Activated T-helper 1 cell treated with anti-CD3 and anti-CD28 coated beads, Interleukin-12 subunit alpha, Interleukin-12 subunit beta, Interleukin-2, Interleukin-4 antibody, amounts not matched to agents 30 ng/mL and 10 ng/mL and 1 ng/mL, durations not matched to agents 14 hours and 24 hours and 36 hours (primary cell): ENCODE results near the gene RAB25. TPM values are rescaled to one million over a fixed set of nuclear protein-coding genes. Genes with fewer than 3 reads are reported as not detected.
"Not testable (repeated sequence)": the region's sequence is repeated elsewhere in the genome, so short reads cannot be mapped to it uniquely, and the experiment has no call there.

Experiments used
- DNase-seq: peaks from one replicate; pipeline ENCODE4 v3.0.0; 2021; ENCODE audit warnings: low spot score
- H3K27ac Mint-ChIP-seq: one replicate; pipeline ENCODE4 v1.8.0; 2021; ENCODE audit warnings: mild to moderate bottlenecking, mixed read lengths
- H3K27me3 Mint-ChIP-seq: one replicate; pipeline ENCODE4 v1.8.0; 2022; ENCODE audit warnings: mild to moderate bottlenecking, moderate library complexity, mixed read lengths; ENCODE audit not compliant: insufficient read depth
- H3K36me3 Mint-ChIP-seq: one replicate; pipeline ENCODE4 v1.8.0; 2021; ENCODE audit warnings: low read depth, mixed read lengths
- H3K4me1 Mint-ChIP-seq: one replicate; pipeline ENCODE4 v1.8.0; 2021; ENCODE audit warnings: low read depth, mixed read lengths
- H3K4me3 Mint-ChIP-seq: one replicate; pipeline ENCODE4 v1.8.0; 2021; ENCODE audit warnings: mild to moderate bottlenecking, moderate library complexity, mixed read lengths
- H3K9me3 Mint-ChIP-seq: one replicate; pipeline ENCODE4 v1.8.0; 2021; ENCODE audit warnings: mixed read lengths
- intact Hi-C: fragments of 100-400 bp; cut with micrococcal nuclease; formaldehyde crosslinking; loops from one replicate; pipeline ENCODE4 v1.15.1; 2024
- total RNA-seq: library from RNA; stranded (reverse); gene quantifications from 2 replicates; pipeline ENCODE4 v1.2.3, GENCODE V29; 2022

The RAB25 gene
- total RNA-seq, 1 donor from 2014 or later: 0.18 TPM

DNA sequence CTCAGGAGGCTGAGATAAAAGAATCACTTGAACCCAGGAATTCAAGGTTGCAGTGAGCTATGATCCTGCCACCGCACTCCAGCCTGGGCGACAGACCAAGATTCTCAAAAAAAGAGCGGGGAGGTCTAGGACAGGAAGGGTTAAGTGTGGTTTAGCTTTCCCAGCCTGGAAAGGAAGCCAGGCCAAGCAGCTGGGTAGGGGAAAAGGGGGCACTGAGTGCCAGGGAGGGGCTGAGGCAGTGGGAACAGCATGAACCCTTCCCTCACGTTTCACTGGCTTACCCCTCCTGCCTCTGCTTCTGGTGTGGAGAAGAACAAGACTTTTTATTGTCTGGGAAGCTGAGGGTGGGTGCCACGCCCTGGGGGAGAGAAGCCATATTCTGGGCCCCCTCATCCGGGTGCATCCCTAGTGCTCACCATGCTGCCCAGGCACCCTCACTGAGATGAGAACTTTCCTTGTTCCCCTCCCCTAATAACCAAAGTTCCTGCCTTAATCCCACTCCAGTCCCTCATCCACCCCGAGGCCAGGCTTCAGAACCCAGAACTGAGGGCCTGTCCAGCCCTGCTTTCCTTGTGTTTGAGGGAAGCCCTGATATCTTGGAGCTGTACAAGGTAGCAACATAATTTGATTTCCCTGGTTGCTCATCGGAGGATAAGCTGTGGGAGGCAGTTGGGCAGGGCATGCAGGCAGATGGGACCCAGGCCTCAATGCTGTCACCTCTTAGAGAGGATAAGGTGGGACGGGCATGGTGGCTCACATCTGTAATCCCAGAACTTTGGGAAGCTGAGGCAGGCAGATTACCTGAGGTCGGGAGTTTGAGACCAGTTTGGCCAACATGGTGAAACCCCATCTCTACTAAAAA is 51.5 kb downstream of the RAB25 start:
- DNase-seq: no peak
- Mint-ChIP-seq H3K4me1 (peaks cover 27% of the 10 kb centered on the region), H3K27ac (no peak overlapping the region), H3K4me3 (no peak overlapping the region), H3K36me3 (peaks cover 3% of the 10 kb centered on the region), H3K9me3 (no peaks in the 10 kb centered on the region), H3K27me3 (peaks cover 52% of the 10 kb centered on the region)
- intact Hi-C loops: no loop called here

DNA sequence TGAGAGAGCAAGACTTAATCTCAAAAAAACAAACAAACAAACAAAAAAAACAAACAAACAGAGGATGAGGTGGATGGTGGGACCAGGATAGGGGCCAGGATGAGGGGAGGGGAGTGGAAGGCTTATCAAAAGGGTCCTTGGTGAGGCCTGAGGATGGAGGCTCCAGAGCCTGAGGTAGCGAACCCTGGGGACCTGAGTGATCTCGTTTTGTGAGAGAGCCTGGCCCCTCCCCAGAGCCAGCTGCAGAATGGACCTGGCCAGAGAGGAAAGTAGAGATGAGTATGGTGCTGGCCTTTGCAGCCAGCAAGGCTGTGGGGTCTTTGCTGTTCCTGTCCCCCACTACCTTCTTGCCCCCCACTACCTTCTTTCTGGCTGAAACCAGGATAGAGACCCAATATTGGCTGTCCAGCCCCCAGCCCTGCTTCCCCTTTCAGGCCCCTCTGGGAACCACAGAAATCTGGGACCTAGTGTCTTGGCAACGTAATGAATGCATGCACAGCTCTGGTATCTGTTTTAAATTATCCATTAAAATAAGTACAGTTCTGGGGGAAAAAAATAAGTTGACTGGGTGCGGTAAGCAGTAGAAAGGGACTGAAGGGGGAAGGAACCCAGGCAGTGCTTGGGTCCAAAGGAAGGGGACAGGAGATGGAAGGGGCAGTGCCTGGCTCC is 52.5 kb downstream of the RAB25 start:
- intact Hi-C loops: no loop called here
- peaks cover 25% of the 10 kb centered on the region for H3K4me1 Mint-ChIP-seq
- peak overlapping the region; percentile 76 for H3K27ac Mint-ChIP-seq
- no peak for DNase-seq
- H3K4me3 Mint-ChIP-seq: peak overlapping the region; percentile 91
- H3K36me3 Mint-ChIP-seq: peaks cover 6% of the 10 kb centered on the region
- peaks cover 52% of the 10 kb centered on the region for H3K27me3 Mint-ChIP-seq
- H3K9me3 Mint-ChIP-seq: no peaks in the 10 kb centered on the region

DNA sequence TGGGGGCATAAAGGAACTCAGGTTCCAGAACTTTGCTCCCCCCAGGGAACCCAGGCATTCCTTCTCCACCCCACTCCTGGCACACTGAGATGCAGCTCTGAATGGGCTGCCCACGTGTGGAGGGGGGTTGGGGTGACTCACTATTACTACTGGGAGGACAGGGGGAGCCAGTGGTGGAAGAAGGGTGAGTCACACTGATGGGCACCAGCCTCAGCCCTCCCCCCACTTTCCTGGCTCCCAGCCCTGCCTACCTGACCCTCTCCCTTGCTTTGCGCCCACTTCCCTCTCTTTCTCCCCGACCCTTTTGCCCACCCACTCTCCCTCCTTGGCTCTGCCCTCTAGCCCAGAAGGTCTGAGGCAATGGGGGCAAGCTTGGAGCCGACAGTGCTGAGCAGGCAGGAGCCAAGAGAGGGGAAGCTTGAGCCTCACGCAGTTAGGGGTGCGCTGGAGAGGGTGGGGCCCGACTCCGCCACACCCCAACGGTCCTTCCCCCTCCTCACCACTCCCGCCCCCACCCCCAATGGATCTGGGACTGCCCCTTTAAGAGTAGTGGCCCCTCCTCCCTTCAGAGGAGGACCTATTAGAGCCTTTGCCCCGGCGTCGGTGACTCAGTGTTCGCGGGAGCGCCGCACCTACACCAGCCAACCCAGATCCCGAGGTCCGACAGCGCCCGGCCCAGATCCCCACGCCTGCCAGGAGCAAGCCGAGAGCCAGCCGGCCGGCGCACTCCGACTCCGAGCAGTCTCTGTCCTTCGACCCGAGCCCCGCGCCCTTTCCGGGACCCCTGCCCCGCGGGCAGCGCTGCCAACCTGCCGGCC is 53.4 kb downstream of the RAB25 start, which contains the start of gene LMNA:
LMNA (plus strand) TSS at position 611 of the 818 bp plus-strand sequence. CDS start 208 bp downstream, outside the sequence.
- H3K4me1 Mint-ChIP-seq: peaks cover 25% of the 10 kb centered on the region
- DNase-seq: peak; percentile 57
- peak within 1 kb of the TSS; percentile 76 for H3K27ac Mint-ChIP-seq
- peaks cover 53% of the 10 kb centered on the region for H3K27me3 Mint-ChIP-seq
- intact Hi-C loops: loop anchor here (1.0 to 2.0 kb wide), 5 partner anchors 8 to 60 kb away; partner anchors contain the start of gene LAMTOR2
- H3K9me3 Mint-ChIP-seq: no peaks in the 10 kb centered on the region
- peak within 1 kb of the TSS; percentile 91 for H3K4me3 Mint-ChIP-seq
- peaks cover 8% of the 10 kb centered on the region for H3K36me3 Mint-ChIP-seq

DNA sequence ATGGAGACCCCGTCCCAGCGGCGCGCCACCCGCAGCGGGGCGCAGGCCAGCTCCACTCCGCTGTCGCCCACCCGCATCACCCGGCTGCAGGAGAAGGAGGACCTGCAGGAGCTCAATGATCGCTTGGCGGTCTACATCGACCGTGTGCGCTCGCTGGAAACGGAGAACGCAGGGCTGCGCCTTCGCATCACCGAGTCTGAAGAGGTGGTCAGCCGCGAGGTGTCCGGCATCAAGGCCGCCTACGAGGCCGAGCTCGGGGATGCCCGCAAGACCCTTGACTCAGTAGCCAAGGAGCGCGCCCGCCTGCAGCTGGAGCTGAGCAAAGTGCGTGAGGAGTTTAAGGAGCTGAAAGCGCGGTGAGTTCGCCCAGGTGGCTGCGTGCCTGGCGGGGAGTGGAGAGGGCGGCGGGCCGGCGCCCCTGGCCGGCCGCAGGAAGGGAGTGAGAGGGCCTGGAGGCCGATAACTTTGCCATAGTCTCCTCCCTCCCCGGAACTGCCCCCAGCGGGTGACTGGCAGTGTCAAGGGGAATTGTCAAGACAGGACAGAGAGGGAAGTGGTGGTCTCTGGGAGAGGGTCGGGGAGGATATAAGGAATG is 54.1 kb downstream of the RAB25 start:
- DNase-seq: no peak
- Mint-ChIP-seq H3K9me3 (no peaks in the 10 kb centered on the region), H3K27ac (peak overlapping the region; percentile 73), H3K36me3 (peaks cover 8% of the 10 kb centered on the region), H3K27me3 (peaks cover 54% of the 10 kb centered on the region), H3K4me1 (peaks cover 30% of the 10 kb centered on the region), H3K4me3 (peak overlapping the region; percentile 91)
- intact Hi-C loops: loop anchor here (1.0 to 2.0 kb wide), 5 partner anchors 8 to 60 kb away; partner anchors contain the start of gene LAMTOR2

DNA sequence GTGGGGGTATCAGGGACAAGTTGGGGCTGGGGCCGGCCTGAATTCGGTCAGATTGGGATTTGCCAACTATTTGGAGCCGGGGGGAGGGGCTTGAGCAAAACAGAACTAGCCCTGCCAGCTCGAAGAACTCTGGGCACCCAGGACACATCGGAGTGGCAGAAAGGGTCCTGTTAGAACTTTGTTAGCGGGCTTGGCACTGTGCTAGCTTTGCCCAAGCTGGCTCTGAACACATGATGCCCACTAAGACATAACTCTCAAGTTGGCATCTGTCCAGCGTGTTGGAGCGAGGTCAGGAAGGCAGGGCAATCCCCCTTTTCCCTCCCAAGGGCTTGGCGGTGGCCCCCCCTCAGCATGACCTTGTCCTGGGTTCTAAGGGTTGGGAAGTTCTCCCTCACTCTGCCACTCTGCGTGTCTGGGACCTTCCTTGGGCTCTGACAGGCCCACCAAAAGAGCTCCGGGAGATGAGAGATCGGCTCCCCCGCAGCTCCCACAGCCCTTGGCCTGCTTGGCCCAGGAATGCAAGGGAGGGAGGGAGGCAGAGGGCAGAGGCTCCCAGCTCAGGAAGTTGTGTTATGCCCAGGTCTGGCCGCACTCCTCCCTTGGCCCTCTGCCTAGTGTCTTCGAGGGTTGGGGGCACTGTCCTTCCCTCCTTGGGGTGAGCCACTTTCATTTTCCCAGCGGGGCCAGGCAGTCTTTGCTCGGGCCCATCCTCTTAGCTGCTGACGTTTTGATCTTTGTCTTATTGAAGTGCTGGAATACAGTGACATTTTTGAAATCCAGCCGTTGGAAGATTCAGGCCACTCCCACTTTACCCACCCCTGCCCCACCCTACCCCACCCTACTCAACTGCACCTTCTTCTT is 54.8 kb downstream of the RAB25 start:
- H3K4me1 Mint-ChIP-seq: peaks cover 36% of the 10 kb centered on the region
- peak overlapping the region; percentile 91 for H3K4me3 Mint-ChIP-seq
- H3K9me3 Mint-ChIP-seq: no peaks in the 10 kb centered on the region
- DNase-seq: no peak
- intact Hi-C loops: loop anchor here (2.0 kb wide), 1 partner anchor 61 kb away; the partner anchor contains the start of gene LAMTOR2
- H3K27me3 Mint-ChIP-seq: peaks cover 55% of the 10 kb centered on the region
- peaks cover 8% of the 10 kb centered on the region for H3K36me3 Mint-ChIP-seq
- peak overlapping the region; percentile 73 for H3K27ac Mint-ChIP-seq

DNA sequence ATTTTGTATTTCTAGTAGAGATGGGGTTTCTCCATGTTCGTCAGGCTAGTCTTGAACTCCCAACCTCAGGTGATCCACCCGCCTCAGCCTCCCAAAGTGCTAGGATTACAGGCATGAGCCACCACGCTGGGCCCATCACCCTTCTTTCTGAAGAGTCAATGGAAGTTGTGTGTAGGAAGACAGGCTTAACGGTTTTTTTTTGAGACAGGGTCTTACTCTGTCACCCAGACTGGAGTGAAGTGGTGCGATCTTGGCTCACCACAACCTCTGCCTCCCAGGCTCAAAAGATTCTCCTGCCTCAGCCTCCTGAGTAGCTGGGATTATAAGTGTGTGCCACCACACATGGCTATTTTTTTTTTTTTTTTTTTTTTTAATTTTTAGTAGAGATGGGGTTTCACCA is 55.8 kb downstream of the RAB25 start:
- H3K36me3 Mint-ChIP-seq, H3K27ac Mint-ChIP-seq, H3K9me3 Mint-ChIP-seq, DNase-seq, intact Hi-C loops: not testable (repeated sequence)
- Mint-ChIP-seq H3K4me3 (peak overlapping the region; percentile 91), H3K27me3 (peaks cover 49% of the 10 kb centered on the region), H3K4me1 (peaks cover 36% of the 10 kb centered on the region)

DNA sequence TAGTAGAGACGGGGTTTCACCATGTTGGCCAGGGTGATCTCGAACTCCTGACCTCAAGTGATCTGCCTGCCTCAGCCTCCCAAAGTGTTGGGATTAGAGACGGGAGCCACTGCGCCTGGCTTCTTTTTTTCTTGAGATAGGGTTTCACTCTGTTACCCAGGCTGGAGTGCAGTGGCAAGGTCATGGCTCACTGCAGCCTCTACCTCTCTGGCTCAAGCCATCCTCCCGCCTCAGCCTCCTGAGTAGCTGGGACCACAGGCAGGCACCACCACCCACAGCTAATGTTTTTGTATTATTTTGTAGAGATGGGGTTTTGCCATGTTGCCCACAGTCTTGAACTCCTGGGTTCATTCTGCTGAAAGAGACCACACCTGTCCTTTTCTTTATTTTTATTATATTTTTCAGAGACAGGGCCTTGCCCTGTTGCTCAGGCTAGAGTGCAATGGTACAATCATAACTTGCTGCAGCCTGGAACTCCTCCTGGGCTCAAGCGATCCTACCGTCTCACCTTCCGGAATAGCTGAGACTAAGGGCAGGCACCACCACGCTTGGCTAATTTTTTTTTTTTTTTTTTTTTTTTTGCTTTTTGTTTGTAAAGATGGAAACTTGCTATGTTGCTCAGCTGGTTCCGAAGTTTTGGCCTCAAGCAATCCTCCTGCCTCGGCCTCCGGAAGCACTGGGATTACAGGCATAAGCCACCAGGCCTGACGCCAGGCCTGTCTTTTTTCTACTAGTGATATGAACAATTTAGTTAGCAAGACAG is 56.6 kb downstream of the RAB25 start:
- no peak overlapping the region for H3K4me3 Mint-ChIP-seq
- no peak overlapping the region for H3K27ac Mint-ChIP-seq
- no peaks in the 10 kb centered on the region for H3K9me3 Mint-ChIP-seq
- H3K4me1 Mint-ChIP-seq: peaks cover 36% of the 10 kb centered on the region
- H3K27me3 Mint-ChIP-seq: peaks cover 46% of the 10 kb centered on the region
- no peak for DNase-seq
- H3K36me3 Mint-ChIP-seq: peaks cover 8% of the 10 kb centered on the region
- intact Hi-C loops: no loop called here

DNA sequence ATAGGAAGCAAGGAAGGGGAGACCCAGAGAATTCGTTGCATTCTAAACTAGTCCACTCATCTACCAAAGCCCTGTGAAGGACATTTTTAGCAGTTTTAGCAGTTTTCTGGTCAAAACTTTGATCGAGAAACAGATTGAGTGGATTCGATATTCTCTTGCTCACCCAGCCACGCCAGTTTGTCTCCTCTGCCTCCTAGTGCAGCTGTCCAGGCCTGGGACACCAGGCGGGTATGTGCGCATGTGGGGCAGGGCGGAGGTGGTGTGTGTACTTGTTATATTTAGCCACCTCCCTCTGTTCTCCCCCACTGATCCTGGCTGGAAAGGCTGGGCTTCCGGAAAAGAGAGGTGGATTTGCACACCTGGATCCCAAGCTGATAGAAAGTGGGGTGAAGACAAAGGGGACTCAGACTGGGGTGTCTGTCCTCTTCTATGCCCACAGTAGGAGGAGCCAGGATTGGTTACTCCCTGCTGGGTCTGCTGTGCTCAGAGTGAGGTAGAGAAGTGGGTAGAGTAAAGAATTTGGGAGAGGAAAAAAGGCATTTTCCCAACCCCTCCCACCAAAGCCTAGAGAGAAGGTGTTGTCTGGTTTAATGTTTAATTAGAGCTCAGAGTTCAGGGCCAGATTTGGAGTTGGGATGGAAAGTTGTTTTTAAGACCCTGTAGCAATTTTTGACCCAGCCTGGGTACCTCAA is 57.4 kb downstream of the RAB25 start:
- Mint-ChIP-seq H3K27ac (no peak overlapping the region), H3K9me3 (no peaks in the 10 kb centered on the region), H3K4me1 (peaks cover 40% of the 10 kb centered on the region), H3K36me3 (peaks cover 8% of the 10 kb centered on the region), H3K27me3 (peaks cover 43% of the 10 kb centered on the region), H3K4me3 (peak overlapping the region; percentile 38)
- no peak for DNase-seq
- intact Hi-C loops: no loop called here

DNA sequence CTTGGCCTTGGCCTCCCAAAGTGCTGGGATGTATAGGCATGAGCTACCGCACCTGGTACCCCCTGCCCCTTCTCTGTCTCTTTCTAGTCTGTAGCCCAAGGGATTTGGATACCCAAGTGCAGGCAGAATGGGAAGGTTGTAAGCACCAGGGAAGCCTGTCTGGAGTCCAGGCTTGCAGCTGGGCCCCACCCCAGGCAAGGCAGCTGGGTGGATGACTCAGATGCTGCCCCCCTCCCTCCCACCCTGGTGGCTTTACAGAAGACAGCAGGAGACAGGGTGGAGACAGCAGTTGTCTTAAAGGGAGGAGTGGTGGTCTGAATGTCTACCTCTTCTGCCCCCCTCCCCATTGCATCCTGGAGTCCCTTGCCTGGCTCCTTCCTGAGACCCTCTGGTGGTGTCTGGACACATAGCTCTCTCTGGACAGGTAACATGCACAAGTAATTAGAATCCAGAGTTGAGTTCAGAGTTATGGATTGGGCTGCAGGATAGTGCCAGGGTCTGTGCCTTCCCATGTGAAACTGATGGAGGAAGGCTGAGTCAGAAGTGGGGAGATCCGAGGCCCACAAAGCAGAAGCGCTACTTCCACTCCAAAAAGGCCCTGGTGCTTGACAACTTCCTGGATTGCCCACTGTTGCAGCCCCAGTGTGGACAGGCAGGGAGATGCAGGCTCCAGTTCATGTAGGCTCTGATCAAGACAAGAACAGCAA is 58.7 kb downstream of the RAB25 start:
- Mint-ChIP-seq H3K4me3 (peak overlapping the region; percentile 5), H3K36me3 (peaks cover 8% of the 10 kb centered on the region), H3K4me1 (peaks cover 46% of the 10 kb centered on the region), H3K27ac (no peak overlapping the region), H3K9me3 (no peaks in the 10 kb centered on the region), H3K27me3 (peaks cover 36% of the 10 kb centered on the region)
- intact Hi-C loops: no loop called here
- DNase-seq: no peak
